Activated CD4-positive, alpha-beta T cell treated with anti-CD3 and anti-CD28 coated beads for 24 hours (primary cell): ENCODE data around the gene FRMD8.
"Not testable (repeated sequence)": the region's sequence is repeated elsewhere in the genome, so short reads cannot be mapped to it uniquely, and the experiment has no call there.

Source experiments
- DNase-seq, 2 donors: peaks; one replicate each; pipeline ENCODE4 v3.0.0-alpha.2; 2020; ENCODE audit warnings: low read depth in 2 of 2

FRMD8 gene

GRCh38 chr11:65435411-65435931 lies 49.0 kb downstream of the FRMD8 start:
- DNase-seq = no peak

- no peak for DNase-seq
Measured at GRCh38 chr11:65435981-65436411, 49.6 kb downstream of the FRMD8 start.

DNA sequence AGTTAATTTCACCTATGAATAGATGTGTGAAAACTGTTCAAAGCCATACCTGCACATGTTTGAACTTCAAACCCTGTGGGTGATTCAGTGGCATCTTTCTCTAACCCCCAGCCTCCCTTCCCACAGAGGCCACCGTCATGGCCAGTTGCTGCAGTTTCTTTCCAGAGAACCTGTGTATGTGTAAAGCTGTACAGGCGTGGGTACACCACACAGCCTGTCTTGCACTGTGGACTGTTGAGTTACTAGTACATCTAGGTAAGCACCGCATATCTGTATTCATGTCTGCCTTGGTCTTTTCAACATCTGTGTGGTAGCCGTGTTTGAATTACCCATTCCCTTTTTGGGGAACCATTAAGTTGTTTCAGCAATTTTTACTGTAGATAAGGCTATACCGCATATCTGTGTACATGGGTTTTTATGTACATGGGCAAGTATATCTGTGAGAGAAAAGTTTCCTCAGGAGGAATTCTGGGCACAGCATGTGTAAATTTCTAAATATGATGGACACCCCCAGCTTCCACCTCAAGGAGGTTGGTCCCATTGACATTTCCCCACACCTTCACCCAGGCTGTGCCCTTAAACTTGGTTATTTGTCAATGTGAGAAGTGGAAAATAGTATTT lies 50.1 kb downstream of the FRMD8 start:
- DNase-seq = no peak

DNA sequence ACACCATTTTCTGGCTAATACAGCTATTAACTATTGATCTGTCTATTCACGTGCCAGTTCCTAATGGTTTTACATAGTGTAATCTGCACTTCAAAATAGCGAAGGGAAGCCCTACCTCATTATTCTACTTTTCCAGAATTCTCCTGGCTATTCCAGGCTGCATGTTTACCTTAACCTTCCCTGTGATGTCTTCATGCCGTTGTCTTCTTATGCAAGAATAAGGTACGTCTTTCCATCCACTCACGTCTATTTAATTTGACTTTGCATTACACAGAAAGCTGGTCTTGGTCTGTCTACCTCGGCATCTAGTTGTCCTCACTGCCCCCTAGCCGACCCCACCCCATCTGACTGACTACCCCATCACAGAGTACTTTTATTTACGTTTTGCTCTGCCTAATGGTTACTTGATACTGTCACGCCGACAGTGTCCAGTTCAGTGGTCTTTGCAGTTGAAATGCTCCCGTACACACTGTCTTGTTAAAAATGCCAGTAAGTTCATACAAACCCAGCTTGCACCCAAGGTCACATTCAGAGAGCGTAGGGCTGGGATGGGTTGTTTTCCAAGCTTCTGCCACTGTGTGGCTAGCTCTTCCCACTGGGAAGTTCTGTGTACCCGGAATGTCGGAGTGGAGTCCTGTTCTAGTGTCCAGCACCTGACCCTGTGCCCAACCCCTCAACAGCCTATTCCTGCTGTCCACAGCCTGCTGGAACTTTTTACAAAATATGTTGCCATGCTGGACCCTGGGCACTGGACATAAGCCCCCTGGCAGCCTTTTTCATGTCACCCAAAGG lies 51.2 kb downstream of the FRMD8 start:
- DNase-seq = no peak

DNA sequence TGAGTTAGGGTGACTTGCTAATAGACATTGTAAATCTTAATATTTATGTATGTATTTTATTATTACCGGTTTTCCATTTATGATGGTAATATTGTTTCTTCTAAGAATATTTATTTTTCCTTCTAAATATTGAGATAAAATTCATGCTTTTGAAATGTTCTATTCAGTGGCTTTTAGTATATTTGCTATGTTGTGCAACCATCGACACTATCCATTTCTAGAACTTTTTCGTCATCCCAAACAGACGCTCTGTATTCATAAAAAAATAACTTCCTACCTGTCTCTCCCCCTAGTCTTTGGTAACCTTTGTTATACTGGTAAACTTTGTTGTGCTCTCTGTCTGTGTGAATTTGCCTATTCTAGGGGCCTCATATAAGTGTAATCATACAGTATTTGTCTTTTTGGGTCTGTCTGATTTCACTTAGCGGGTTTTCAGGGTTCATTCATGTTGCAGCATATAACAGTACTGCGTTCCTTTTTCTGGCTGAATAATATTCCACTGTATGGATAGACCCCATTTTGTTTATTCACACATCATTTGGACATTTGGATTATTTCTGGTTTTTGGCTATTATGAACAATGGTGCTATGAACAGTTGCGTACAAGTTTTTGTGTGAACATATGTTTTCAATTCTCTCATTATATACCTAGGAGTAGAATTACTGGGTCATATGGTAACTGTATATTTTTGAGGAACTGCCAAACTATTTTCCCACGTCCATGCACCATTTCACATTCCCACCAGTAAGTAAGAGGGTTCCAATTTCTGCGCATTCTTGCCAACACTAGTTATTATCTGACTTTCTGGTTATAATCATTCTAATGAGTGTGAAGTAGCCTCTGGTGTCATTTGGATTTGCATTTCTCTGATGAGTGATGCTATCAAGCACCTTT lies 52.1 kb downstream of the FRMD8 start:
- DNase-seq = no peak

GRCh38 chr11:65439331-65440181 lies 53.1 kb downstream of the FRMD8 start:
- no peak for DNase-seq

GRCh38 chr11:65440831-65441499 lies 54.5 kb downstream of the FRMD8 start:
- DNase-seq = no peak

- no peak for DNase-seq
Measured at GRCh38 chr11:65442842-65443331, 56.5 kb downstream of the FRMD8 start.

DNA sequence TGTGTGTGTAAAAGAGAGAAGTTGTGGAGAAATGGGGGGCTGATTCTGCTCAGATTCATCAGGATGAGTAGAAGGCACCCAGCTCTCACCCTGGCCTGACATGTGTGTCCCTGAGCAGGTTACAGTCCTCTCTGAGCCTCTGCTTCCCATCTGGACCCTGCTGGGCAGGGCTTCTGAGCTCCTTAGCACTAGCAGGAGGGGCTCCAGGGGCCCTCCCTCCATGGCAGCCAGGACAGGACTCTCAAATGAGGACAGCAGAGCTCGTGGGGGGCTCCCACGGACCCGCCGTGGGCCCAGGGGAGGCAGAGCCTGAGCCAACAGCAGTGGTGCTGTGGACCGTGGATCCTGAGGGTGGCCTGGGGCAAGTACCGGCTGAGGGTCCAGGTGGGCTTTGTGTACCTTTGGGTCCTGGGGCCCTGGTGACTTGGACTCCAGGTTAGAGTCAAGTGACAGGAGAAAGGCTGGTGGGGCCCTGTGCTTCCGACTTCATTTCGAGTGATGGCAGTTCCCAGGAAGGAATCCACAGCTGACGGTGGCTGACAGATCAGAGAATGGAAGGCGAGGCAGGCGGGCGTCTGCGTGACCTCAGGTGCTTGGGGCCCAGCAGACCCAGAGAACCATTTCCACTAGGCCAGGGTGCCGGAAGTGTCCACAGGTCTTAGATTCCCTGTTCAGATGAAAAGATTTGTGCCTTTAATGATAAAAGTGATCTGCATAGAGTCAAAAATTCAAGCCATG lies 58.0 kb downstream of the FRMD8 start:
- DNase-seq = no peak

DNA sequence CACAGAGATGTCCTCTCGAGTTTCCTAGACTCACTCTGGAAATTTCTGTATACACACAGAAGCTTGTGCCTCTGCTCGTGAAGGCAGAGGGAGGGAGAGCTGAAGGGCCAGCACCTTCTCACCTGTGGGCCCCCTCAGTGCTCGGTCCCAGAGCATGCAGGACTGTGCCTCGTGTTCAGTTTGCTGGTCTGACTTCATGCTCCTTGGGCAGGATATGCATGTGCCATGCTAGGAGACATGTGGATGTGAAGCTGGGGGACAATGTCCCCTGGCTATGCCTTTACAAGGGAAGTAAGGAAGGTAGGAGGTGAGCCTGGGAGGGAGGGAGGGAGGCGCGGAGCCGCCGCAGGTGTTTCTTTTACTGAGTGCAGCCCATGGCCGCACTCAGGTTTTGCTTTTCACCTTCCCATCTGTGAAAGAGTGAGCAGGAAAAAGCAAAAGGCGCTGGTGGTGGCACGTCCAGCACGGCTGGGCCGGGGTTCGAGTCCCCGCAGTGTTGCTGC lies 58.7 kb downstream of the FRMD8 start:
- no peak for DNase-seq

DNA sequence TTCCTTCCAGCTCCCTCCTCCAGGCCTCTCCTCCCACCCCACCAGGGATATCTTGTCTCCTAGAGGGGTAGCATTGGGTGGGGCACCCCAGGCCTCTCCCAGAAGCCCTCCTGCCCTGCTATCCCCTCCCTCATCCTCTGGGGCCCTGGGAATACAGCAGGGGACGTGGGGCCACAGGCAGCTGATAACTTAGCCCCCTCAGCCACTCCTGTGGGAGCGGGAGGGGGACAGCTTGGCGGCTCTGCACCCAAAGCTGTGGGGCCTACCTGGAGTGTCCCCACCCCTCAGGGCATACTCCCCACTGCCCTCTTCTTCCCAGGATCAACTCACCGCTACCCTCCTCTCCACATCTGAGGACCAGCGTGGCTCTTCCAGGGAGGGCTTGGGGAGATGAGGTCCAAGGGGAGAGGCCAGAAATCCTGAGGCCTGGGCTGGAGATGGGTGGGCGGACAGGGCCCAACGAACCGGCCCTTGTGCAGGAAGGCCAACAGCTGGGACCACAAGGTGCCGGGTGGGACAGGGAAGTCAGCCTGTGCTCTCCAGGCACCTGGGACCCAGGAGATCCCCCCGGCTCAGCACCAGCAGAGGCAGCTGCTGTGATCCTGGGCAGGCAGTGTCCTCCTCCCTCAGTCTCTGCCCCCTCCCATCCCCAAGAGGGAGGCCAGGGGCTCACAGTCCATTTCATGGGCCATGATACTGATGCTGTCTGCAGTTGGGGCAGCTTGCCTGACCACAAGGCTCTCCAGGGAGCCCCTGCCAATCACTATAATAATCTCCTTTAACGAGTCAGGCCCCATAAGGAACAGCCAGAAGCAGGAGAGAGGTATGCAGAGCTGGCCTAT lies 59.4 kb downstream of the FRMD8 start:
- no peak for DNase-seq

DNA sequence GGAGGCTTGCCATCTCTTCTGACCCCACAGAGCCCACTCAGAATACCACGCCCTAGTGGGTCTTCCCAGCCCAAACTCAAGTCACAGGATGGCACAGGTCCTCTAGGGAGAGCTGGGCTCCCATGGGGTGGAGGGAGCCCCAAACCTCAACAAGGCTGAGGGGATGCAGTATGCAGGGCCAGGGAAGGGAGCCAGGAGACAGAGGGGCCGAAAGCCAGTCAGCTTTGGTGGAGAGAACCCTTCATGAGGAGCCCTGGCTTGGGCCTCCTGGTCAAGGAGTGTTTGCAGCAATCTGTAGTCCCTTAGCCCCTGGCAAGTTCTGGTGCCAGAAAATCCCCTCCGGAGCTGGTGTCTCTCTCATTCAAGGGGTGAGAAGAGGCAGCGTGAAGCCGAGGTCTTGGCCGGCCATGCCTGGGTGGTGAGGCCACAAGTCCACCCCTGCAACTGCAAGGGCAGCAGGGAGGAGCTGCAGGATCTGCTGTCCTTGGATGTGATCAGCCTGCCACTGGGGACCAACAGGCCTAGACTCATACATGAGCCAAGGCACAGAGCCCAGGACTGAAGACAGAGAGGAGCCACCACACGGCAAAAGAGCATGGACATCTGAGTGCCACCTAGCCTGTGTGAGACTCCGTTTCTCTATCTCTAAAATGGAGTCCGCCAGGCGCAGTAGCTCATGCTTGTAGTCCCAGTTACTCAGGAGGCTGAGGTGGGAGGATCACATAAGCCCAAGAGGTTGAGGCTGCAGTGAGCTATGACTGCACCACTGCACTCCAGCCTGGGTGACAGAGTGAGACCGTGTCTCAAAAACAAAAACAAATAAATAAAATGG lies 60.2 kb downstream of the FRMD8 start:
- DNase-seq = no peak

DNA sequence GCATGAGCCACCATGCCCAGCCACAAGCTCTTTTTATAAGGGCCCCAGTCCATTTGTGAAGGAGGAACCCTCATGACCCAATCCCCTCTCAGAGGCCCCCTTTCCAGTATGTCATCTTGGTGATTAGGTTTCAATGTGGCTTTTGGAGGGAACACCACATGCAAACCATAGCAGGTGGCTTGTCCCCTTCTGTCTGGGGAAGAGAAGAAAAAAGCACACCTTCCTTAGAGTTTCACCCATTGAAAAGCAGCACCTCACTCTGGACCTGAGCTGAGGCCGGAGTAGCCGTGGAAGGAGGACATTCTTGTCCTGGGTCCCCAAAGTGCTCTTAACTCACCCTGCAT lies 61.6 kb downstream of the FRMD8 start:
- DNase-seq = no peak

DNA sequence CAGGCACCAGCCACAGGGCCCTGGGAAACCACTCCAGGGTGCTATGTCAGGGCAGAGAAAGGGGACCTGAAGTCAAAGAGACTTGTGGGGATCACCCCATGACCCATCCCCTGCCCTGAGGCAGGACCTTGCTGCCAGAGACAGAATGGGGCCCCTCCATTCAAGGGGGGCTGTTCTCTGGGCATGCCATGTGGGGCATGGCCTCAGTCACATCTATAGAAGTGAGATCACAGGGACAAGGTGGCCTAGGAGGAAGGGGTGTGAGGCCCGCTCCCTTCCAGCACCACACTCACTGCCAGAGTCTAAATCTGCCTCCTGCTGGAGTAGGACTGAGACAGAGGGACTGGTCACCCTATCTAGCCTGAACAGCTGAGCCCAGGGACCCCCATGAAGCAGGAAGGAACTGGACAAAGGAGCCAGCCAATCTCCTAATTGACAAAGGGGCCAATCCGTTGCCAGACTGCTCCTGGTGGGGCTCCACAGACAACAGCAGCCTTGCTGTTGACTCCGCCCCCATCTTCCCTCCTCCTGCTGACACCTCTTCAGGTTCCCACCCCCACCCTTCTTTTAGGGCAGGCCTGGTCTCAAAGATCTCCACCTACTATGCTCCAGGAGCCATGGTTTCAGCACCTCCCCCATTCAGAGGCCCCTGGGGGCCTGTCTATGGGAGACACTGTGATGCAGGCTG lies 62.1 kb downstream of the FRMD8 start:
- no peak for DNase-seq

DNA sequence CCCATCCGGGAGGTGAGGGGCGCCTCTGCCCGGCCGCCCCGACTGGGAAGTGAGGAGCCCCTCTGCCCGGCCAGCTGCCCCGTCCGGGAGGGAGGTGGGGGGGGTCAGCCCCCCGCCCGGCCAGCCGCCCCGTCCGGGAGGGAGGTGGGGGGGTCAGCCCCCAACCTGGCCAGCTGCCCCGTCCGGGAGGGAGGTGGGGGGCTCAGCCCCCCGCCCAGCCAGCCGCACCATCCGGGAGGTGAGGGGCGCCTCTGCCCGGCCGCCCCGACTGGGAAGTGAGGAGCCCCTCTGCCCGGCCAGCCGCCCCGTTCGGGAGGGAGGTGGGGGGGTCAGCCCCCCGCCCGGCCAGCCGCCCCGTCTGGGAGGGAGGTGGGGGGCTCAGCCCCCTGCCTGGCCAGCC lies 64.9 kb downstream of the FRMD8 start:
- not testable (repeated sequence) for DNase-seq

DNA sequence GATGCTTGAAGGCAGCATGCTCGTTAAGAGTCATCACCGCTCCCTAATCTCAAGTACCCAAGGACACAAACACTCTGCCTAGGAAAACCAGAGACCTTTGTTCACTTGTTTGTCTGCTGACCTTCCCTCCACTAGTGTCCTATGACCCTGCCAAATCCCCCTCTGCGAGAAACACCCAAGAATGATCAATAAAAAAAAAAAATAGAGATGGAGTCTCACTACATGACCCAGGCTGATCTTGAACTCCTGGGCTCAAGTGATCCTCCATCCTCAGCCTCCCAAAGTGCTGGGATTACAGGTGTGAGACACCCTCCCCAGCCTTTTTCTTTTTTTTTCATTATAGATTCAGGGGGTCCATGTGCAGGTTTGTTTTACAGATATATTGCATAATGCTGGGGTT lies 65.8 kb downstream of the FRMD8 start:
- not testable (repeated sequence) for DNase-seq

DNA sequence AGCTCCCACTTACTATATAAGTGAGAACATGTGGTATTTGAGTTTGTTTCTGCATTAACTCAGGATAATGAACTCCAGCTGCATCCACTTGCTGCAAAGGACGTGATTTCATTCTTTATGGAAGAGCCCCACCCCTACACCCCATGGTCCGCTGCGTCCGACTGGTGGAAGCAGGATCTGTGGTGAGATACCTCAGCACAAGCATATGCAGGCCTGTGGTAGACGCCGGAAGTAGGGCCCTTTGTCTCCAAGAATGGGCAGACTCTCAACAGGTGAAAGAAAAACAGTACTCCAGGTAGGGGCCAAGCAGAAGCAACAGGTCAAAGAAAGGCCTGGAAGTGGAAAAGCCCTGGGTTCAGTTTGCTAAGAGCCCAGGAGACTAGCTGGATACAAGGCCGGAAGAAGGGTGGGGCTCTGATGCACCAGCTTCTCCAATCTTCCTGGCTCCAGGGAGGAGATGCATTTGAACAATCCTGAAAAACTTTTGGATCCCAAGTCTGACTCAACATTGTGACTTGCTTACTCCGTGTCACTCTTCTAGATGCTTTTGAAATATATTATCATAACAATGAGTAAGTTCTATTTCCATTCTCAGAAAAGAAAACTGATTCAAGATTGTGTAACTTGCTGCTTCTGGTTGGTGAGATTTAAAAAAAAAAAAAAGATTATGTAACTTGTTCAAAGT lies 66.5 kb downstream of the FRMD8 start:
- no peak for DNase-seq
